Astrocyte (in vitro differentiated cells and primary cell): ENCODE data around the gene SCYGR7. TPM values are rescaled to one million over a fixed set of nuclear protein-coding genes. Genes with fewer than 3 reads are reported as not detected.

Source experiments
- DNase-seq: peaks from one replicate; pipeline ENCODE4 v3.0.0-alpha.2; 2010; ENCODE audit warnings: low read depth
- FAIRE-seq: peaks from 2 replicates; lab custom pipeline; 2011; peaks lifted over from hg19 to GRCh38; lab: Jason Lieb, UNC
- H2AFZ ChIP-seq: 2 replicates; pipeline ENCODE4 v1.6.0; 2012; ENCODE audit warnings: low read depth, low read length, inconsistent platforms
- H3K27ac ChIP-seq: 2 replicates; pipeline ENCODE4 v1.5.1; 2011; ENCODE audit warnings: low read depth, low read length, inconsistent platforms
- H3K27me3 ChIP-seq: 2 replicates; pipeline ENCODE4 v1.6.0; 2011; ENCODE audit warnings: low read length, inconsistent platforms; ENCODE audit not compliant: insufficient read depth
- H3K36me3 ChIP-seq: 2 replicates; pipeline ENCODE4 v1.5.1; 2011; ENCODE audit warnings: low read length, inconsistent platforms; ENCODE audit not compliant: insufficient read depth
- H3K4me1 ChIP-seq: 2 replicates; pipeline ENCODE4 v1.5.1; 2011; ENCODE audit warnings: low read length, inconsistent platforms; ENCODE audit not compliant: insufficient read depth
- H3K4me2 ChIP-seq: 2 replicates; pipeline ENCODE4 v1.6.0; 2012; ENCODE audit warnings: low read length, inconsistent platforms
- H3K4me3 ChIP-seq: 2 replicates; pipeline ENCODE4 v1.5.1; 2011; ENCODE audit warnings: low read depth, mild to moderate bottlenecking, low read length, inconsistent platforms; ENCODE audit not compliant: insufficient read depth
- H3K79me2 ChIP-seq: 2 replicates; pipeline ENCODE4 v1.6.0; 2012; ENCODE audit warnings: mild to moderate bottlenecking, low read length, inconsistent platforms; ENCODE audit not compliant: insufficient read depth
- H3K9ac ChIP-seq: 2 replicates; pipeline ENCODE4 v1.6.0; 2012; ENCODE audit warnings: mild to moderate bottlenecking, low read length, inconsistent platforms
- H3K9me3 ChIP-seq: 2 replicates; pipeline ENCODE4 v1.5.1; 2012; ENCODE audit warnings: low read depth, mild to moderate bottlenecking, low read length, inconsistent platforms; ENCODE audit not compliant: insufficient read depth
- H4K20me1 ChIP-seq: 2 replicates; pipeline ENCODE4 v1.6.0; 2012; ENCODE audit warnings: low read length, inconsistent platforms; ENCODE audit not compliant: insufficient read depth
- H3K27ac Mint-ChIP-seq: one replicate; pipeline ENCODE4 v1.8.0; 2021; ENCODE audit warnings: mild to moderate bottlenecking, mixed read lengths; ENCODE audit not compliant: unreplicated experiment
- H3K27me3 Mint-ChIP-seq: one replicate; pipeline ENCODE4 v1.8.0; 2021; ENCODE audit warnings: low read depth, mixed read lengths; ENCODE audit not compliant: unreplicated experiment
- H3K36me3 Mint-ChIP-seq: one replicate; pipeline ENCODE4 v1.8.0; 2021; ENCODE audit warnings: low read depth, mixed read lengths; ENCODE audit not compliant: unreplicated experiment
- H3K4me1 Mint-ChIP-seq: one replicate; pipeline ENCODE4 v1.8.0; 2021; ENCODE audit warnings: low read depth, mixed read lengths; ENCODE audit not compliant: unreplicated experiment
- H3K4me3 Mint-ChIP-seq: one replicate; pipeline ENCODE4 v1.8.0; 2021; ENCODE audit warnings: mild to moderate bottlenecking, moderate library complexity, mixed read lengths; ENCODE audit not compliant: unreplicated experiment
- H3K9me3 Mint-ChIP-seq: one replicate; pipeline ENCODE4 v1.8.0; 2021; ENCODE audit warnings: mild to moderate bottlenecking, mixed read lengths; ENCODE audit not compliant: unreplicated experiment
- EZH2 ChIP-seq: IDR thresholded peaks from 2 replicates; pipeline ENCODE4 v1.6.1; 2012; ENCODE audit warnings: mild to moderate bottlenecking, low read length, inconsistent platforms; ENCODE audit not compliant: insufficient read depth
- total RNA-seq: library from RNA; stranded (reverse); gene quantifications from 2 replicates; pipeline ENCODE4 v1.2.1, GENCODE V29; 2021
- TF ChIP-seq, protein P1 (sequence below): IDR thresholded peaks from 2 replicates; pipeline ENCODE4 v1.5.1; 2011; ENCODE audit warnings: low read depth, mild to moderate bottlenecking, inconsistent platforms, low read length, moderate library complexity; ENCODE audit not compliant: insufficient read depth

Gene SCYGR7
- total RNA-seq, 1 donor from 2014 or later: not detected

DNA sequence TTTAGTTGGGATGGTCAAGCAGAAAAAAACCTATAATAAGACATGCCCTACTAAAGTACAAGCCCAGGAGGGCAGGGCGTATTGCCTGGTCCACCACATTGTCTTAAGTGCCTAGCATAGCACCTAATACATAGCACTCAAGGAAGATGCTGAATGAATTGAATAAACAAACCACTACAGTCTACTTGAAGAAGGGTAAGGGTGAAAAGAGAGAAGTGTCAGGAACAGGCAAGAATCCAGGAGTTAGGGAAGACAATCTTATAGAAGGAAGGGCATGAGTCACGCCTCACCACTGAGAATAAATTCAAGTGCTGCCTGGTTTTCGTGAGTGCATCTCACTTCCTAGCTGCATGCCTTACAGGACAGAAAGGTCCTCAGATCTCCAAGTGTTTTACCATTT, 24.2 kb upstream of the SCYGR7 start:
- Mint-ChIP-seq H3K9me3 (no peaks in the 10 kb centered on the region), H3K27me3 (peaks cover 2% of the 10 kb centered on the region), H3K4me1 (peaks cover 3% of the 10 kb centered on the region), H3K27ac (no peak overlapping the region), H3K4me3 (no peak overlapping the region), H3K36me3 (no peaks in the 10 kb centered on the region)
- no peak overlapping the region for H2AFZ ChIP-seq
- H3K27me3 ChIP-seq: no peaks in the 10 kb centered on the region
- TF ChIP-seq EZH2: no peak
- TF ChIP-seq, protein P1, sequence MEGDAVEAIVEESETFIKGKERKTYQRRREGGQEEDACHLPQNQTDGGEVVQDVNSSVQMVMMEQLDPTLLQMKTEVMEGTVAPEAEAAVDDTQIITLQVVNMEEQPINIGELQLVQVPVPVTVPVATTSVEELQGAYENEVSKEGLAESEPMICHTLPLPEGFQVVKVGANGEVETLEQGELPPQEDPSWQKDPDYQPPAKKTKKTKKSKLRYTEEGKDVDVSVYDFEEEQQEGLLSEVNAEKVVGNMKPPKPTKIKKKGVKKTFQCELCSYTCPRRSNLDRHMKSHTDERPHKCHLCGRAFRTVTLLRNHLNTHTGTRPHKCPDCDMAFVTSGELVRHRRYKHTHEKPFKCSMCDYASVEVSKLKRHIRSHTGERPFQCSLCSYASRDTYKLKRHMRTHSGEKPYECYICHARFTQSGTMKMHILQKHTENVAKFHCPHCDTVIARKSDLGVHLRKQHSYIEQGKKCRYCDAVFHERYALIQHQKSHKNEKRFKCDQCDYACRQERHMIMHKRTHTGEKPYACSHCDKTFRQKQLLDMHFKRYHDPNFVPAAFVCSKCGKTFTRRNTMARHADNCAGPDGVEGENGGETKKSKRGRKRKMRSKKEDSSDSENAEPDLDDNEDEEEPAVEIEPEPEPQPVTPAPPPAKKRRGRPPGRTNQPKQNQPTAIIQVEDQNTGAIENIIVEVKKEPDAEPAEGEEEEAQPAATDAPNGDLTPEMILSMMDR: no peak
- H3K4me3 ChIP-seq: no peak overlapping the region
- no peaks in the 10 kb centered on the region for H3K4me1 ChIP-seq
- no peak overlapping the region for H3K27ac ChIP-seq
- no peaks in the 10 kb centered on the region for H3K79me2 ChIP-seq
- H4K20me1 ChIP-seq: no peaks in the 10 kb centered on the region
- DNase-seq (peak; percentile 22), FAIRE-seq (no peak)
- no peaks in the 10 kb centered on the region for H3K9me3 ChIP-seq
- H3K4me2 ChIP-seq: no peak overlapping the region
- no peaks in the 10 kb centered on the region for H3K36me3 ChIP-seq
- H3K9ac ChIP-seq: no peak overlapping the region

DNA sequence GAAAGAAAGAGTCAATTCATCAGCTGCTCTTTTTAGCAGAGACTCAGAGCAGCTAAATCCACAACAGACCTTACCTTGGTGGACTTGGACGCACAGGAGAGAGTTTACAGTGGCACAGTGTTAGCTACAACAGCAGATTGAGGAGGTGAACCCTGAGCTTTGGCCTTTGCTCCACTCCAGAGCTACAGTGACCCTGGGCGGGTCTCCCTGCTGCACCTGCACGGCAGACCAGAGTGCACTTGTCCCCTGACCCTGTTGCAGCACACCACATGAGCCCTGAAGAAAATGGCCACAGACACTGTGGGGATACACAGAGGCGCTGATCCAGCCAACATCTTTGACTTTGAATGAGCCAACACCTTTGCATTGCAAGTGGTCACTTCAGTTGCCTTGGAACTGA, 21.3 kb upstream of the SCYGR7 start:
- Mint-ChIP-seq H3K36me3 (peaks cover 2% of the 10 kb centered on the region), H3K4me3 (no peak overlapping the region), H3K27me3 (peaks cover 2% of the 10 kb centered on the region), H3K27ac (no peak overlapping the region), H3K4me1 (peaks cover 3% of the 10 kb centered on the region), H3K9me3 (no peaks in the 10 kb centered on the region)
- Histone ChIP-seq H3K4me2 (no peak overlapping the region), H3K4me3 (no peak overlapping the region), H3K9me3 (no peaks in the 10 kb centered on the region), H3K27me3 (no peaks in the 10 kb centered on the region), H3K36me3 (no peaks in the 10 kb centered on the region), H4K20me1 (no peaks in the 10 kb centered on the region), H3K79me2 (no peaks in the 10 kb centered on the region), H2AFZ (no peak overlapping the region), H3K9ac (no peak overlapping the region), H3K4me1 (no peaks in the 10 kb centered on the region), H3K27ac (no peak overlapping the region)
- DNase-seq (no peak), FAIRE-seq (no peak)
- TF ChIP-seq, protein P1: no peak
- TF ChIP-seq EZH2: no peak

GRCh38 chr2:227707390-227707789, 20.7 kb upstream of the SCYGR7 start:
- Histone ChIP-seq H3K9ac (no peak overlapping the region), H3K4me2 (no peak overlapping the region), H3K27me3 (no peaks in the 10 kb centered on the region), H3K36me3 (no peaks in the 10 kb centered on the region), H3K9me3 (no peaks in the 10 kb centered on the region), H3K79me2 (no peaks in the 10 kb centered on the region), H3K4me3 (no peak overlapping the region), H3K4me1 (no peaks in the 10 kb centered on the region), H4K20me1 (no peaks in the 10 kb centered on the region), H3K27ac (no peak overlapping the region), H2AFZ (no peak overlapping the region)
- H3K27me3 Mint-ChIP-seq: peaks cover 2% of the 10 kb centered on the region
- DNase-seq (no peak), FAIRE-seq (no peak)
- peaks cover 2% of the 10 kb centered on the region for H3K36me3 Mint-ChIP-seq
- H3K4me1 Mint-ChIP-seq: peaks cover 3% of the 10 kb centered on the region
- H3K4me3 Mint-ChIP-seq: no peak overlapping the region
- H3K9me3 Mint-ChIP-seq: no peaks in the 10 kb centered on the region
- TF ChIP-seq EZH2: no peak
- TF ChIP-seq, protein P1: no peak
- no peak overlapping the region for H3K27ac Mint-ChIP-seq
